ENCODE measurements around the gene SPSB1. TPM values are rescaled to one million over a fixed set of nuclear protein-coding genes. Genes with fewer than 3 reads are reported as not detected.

SPSB1 gene
- total RNA-seq, 1 experiment from 2014 or later: 4.3 TPM

GRCh38 chr1:9361630-9362260 lies 69.1 kb downstream of the SPSB1 start (continued):
- TF ChIP-seq ARID4B (CRISPR knock-in tag; IDR thresholded peaks at IDR 0.05; ENCODE audit: borderline replicate concordance) (no peak), ZNF416 (CRISPR knock-in tag; IDR thresholded peaks at IDR 0.05) (no peak), NFE2L1 (CRISPR knock-in tag; IDR thresholded peaks at IDR 0.05) (no peak), MAX (CRISPR knock-in tag; IDR thresholded peaks at IDR 0.05) (no peak), ELF4 (CRISPR knock-in tag; IDR thresholded peaks at IDR 0.05; ENCODE audit: low read depth) (no peak)
- TF ChIP-seq, protein P1, sequence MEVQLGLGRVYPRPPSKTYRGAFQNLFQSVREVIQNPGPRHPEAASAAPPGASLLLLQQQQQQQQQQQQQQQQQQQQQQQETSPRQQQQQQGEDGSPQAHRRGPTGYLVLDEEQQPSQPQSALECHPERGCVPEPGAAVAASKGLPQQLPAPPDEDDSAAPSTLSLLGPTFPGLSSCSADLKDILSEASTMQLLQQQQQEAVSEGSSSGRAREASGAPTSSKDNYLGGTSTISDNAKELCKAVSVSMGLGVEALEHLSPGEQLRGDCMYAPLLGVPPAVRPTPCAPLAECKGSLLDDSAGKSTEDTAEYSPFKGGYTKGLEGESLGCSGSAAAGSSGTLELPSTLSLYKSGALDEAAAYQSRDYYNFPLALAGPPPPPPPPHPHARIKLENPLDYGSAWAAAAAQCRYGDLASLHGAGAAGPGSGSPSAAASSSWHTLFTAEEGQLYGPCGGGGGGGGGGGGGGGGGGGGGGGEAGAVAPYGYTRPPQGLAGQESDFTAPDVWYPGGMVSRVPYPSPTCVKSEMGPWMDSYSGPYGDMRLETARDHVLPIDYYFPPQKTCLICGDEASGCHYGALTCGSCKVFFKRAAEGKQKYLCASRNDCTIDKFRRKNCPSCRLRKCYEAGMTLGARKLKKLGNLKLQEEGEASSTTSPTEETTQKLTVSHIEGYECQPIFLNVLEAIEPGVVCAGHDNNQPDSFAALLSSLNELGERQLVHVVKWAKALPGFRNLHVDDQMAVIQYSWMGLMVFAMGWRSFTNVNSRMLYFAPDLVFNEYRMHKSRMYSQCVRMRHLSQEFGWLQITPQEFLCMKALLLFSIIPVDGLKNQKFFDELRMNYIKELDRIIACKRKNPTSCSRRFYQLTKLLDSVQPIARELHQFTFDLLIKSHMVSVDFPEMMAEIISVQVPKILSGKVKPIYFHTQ (CRISPR knock-in tag; IDR thresholded peaks at IDR 0.05): no peak

GRCh38 chr1:9362488-9362887 lies 69.8 kb downstream of the SPSB1 start:
- Mint-ChIP-seq H3K27ac (no peak overlapping the region), H3K9me3 (no peaks in the 10 kb centered on the region), H3K27me3 (ENCODE audit: low read depth) (no peaks in the 10 kb centered on the region), H3K4me1 (no peaks in the 10 kb centered on the region), H3K36me3 (no peaks in the 10 kb centered on the region), H3K4me3 (no peak overlapping the region)
- CTCF ChIA-PET: interaction anchor here (0.9 to 1.4 kb wide), 2 partner anchors 10 to 42 kb away, joined by 3 to 6 read pairs; no protein-coding TSS in a partner anchor
- POLR2A ChIA-PET: no interaction called here
- DNase-seq (ENCODE audit: low spot score) (no peak), ATAC-seq (no peak)
- TF ChIP-seq, protein P2, sequence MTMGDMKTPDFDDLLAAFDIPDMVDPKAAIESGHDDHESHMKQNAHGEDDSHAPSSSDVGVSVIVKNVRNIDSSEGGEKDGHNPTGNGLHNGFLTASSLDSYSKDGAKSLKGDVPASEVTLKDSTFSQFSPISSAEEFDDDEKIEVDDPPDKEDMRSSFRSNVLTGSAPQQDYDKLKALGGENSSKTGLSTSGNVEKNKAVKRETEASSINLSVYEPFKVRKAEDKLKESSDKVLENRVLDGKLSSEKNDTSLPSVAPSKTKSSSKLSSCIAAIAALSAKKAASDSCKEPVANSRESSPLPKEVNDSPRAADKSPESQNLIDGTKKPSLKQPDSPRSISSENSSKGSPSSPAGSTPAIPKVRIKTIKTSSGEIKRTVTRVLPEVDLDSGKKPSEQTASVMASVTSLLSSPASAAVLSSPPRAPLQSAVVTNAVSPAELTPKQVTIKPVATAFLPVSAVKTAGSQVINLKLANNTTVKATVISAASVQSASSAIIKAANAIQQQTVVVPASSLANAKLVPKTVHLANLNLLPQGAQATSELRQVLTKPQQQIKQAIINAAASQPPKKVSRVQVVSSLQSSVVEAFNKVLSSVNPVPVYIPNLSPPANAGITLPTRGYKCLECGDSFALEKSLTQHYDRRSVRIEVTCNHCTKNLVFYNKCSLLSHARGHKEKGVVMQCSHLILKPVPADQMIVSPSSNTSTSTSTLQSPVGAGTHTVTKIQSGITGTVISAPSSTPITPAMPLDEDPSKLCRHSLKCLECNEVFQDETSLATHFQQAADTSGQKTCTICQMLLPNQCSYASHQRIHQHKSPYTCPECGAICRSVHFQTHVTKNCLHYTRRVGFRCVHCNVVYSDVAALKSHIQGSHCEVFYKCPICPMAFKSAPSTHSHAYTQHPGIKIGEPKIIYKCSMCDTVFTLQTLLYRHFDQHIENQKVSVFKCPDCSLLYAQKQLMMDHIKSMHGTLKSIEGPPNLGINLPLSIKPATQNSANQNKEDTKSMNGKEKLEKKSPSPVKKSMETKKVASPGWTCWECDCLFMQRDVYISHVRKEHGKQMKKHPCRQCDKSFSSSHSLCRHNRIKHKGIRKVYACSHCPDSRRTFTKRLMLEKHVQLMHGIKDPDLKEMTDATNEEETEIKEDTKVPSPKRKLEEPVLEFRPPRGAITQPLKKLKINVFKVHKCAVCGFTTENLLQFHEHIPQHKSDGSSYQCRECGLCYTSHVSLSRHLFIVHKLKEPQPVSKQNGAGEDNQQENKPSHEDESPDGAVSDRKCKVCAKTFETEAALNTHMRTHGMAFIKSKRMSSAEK (CRISPR knock-in tag; IDR thresholded peaks at IDR 0.05; ENCODE audit: borderline replicate concordance): no peak
- TF ChIP-seq NFYB (CRISPR knock-in tag; conservative IDR thresholded peaks at IDR 0.05; ENCODE audit: low read depth) (no peak), MYBL2 (CRISPR knock-in tag; IDR thresholded peaks at IDR 0.05) (no peak), MXD4 (CRISPR knock-in tag; IDR thresholded peaks at IDR 0.05; ENCODE audit: borderline replicate concordance) (no peak), ZMAT4 (CRISPR knock-in tag; IDR thresholded peaks at IDR 0.05) (no peak)
